ENCODE results near the gene AQP1.

AQP1 gene

DNA sequence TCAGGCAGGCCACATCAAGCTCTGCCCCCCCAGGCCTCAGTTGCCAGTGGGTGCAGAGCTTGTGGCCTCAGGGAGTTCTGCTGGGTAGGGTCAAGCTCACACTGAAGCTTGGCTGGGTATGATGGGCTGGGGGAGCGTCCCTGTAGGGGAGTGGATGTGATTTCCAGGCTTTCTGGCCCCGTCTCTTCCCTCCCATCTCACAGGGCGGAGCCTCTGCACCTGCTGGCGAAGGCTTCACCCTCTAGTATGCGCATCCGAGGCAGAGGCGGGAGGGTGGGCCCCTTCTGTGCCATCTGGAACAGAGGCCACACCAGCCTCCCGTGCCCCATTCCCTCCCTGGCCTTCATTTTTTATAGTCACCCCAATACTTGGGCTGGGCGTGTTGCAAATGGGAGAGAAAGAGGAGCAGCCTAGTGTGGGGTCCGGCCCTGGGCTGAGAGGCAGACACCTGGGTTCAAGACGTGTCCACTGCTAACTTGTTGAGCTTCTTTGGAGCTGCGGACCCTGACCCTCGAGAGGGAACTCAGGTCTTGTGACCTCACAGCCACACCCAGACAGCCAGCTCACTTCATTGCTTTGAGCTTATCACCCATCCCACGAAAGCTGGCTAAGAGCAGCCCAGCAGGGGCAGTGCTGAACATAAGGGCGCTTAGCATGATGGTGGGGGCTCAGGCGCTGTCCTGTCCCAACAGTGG, 2.3 kb downstream of the AQP1 start:
- peak overlapping the region in 1 of 2 donors; percentile 9 for H3K4me3 ChIP-seq (replicated peaks in 1 of 2; ENCODE audit: low read depth in 2 of 2, low read length in 2 of 2)
- DNase-seq (ENCODE audit: low read depth in 2 of 2): no peak
- TF ChIP-seq, protein P1, sequence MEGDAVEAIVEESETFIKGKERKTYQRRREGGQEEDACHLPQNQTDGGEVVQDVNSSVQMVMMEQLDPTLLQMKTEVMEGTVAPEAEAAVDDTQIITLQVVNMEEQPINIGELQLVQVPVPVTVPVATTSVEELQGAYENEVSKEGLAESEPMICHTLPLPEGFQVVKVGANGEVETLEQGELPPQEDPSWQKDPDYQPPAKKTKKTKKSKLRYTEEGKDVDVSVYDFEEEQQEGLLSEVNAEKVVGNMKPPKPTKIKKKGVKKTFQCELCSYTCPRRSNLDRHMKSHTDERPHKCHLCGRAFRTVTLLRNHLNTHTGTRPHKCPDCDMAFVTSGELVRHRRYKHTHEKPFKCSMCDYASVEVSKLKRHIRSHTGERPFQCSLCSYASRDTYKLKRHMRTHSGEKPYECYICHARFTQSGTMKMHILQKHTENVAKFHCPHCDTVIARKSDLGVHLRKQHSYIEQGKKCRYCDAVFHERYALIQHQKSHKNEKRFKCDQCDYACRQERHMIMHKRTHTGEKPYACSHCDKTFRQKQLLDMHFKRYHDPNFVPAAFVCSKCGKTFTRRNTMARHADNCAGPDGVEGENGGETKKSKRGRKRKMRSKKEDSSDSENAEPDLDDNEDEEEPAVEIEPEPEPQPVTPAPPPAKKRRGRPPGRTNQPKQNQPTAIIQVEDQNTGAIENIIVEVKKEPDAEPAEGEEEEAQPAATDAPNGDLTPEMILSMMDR (IDR thresholded peaks at IDR 0.05; ENCODE audit: low read depth, low read length): no peak

DNA sequence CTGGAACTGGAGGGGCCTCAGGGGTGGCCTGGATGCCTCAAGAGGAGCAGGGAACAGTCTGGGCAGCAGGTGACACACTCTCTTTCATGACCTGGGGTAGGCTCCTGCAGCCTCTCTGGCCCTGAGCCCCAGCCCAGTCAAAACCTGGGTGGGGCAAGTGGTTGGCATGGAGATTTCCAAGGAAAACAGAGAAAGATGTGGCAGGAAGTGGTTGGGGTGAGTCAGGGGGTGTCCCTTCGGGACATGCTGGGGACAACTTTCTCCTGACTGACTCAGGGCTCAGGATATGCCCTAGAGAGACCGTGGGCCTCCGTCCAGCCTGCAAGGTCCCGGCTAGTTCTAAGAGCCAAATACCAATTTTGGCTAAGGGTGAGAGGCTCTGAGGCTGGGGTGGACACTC, 2.9 kb downstream of the AQP1 start:
- DNase-seq (ENCODE audit: low read depth in 2 of 2): peak; percentile 50 to 81
- TF ChIP-seq, protein P1 (IDR thresholded peaks at IDR 0.05; ENCODE audit: low read depth, low read length): no peak
- H3K4me3 ChIP-seq (replicated peaks in 1 of 2; ENCODE audit: low read depth in 2 of 2, low read length in 2 of 2): no peak overlapping the region

DNA sequence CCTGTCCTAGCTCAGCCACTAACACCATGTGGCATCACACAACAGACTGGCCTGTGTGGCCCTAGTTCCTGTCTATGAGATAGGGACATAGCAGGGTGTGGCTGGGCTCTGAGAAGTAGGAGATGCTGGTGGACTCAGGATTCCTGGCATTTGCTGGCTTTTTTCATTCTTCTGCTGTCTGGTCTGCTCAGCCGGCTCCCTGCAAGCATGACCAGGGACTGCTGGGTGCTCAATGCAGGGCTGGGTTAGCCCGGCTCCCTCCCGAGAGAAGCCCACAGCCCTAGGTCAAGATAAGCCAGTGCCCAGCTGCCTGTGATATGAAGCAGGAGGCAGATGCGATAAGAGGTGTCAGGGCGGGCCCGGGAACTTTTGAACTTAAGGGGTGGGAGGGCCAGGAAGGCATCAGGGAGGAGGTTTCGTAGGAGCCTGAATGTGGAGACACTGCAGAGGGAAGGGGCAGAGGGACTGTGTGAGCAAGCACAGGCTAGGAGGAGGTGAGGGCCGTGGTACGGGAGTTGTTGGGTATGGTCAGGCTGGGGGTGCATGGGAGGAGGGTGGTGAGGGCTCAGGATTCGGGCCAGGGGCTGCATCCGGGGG, 3.5 kb downstream of the AQP1 start:
- no peak overlapping the region for H3K4me3 ChIP-seq (replicated peaks in 1 of 2; ENCODE audit: low read depth in 2 of 2, low read length in 2 of 2)
- peak in 1 of 2 donors; percentile 32 for DNase-seq (ENCODE audit: low read depth in 2 of 2)
- TF ChIP-seq, protein P1 (IDR thresholded peaks at IDR 0.05; ENCODE audit: low read depth, low read length): no peak

DNA sequence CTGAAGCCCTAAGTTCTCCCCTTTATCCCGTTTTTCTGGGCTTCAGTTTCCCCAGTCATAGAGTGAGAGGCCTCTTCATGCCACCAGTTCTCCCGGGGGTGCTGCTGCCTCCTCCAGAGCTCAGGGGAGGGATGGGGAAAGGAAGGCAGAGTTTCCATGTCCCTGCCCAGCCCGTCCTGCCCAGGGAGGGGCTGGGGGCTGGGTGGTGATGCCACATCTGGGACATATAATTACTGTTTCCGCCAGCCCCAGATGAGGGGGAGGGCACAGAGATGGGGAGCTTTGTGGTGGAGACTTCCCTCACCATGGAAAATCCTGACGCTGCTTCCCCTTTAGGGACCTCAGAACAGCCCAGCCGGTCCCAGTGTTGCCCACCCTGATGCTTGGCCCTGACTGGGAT, 4.1 kb downstream of the AQP1 start:
- H3K4me3 ChIP-seq (replicated peaks in 1 of 2; ENCODE audit: low read depth in 2 of 2, low read length in 2 of 2): no peak overlapping the region
- TF ChIP-seq, protein P1 (IDR thresholded peaks at IDR 0.05; ENCODE audit: low read depth, low read length): no peak
- DNase-seq (ENCODE audit: low read depth in 2 of 2): no peak

DNA sequence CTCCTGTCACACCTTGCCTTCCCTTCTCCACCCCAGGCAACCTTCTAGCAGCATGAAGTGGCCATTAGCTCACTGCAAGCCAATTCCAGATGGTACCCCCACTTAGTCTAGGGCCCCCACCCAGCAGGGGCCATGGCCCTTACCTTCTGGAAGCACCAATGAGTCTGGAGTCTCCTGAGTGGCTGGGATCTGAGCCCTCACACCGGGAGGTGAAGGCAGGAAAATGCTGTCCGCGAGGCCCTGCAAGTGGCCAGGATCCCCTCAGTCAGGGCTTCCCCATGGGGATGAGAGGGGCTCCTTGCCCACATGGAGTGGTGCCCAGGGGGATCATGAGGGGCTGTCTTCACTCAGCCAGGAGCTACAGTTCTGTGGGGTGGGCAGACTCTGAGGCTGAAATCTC, 4.6 kb downstream of the AQP1 start:
- TF ChIP-seq, protein P1 (IDR thresholded peaks at IDR 0.05; ENCODE audit: low read depth, low read length): no peak
- no peak for DNase-seq (ENCODE audit: low read depth in 2 of 2)
- H3K4me3 ChIP-seq (replicated peaks in 1 of 2; ENCODE audit: low read depth in 2 of 2, low read length in 2 of 2): no peak overlapping the region

DNA sequence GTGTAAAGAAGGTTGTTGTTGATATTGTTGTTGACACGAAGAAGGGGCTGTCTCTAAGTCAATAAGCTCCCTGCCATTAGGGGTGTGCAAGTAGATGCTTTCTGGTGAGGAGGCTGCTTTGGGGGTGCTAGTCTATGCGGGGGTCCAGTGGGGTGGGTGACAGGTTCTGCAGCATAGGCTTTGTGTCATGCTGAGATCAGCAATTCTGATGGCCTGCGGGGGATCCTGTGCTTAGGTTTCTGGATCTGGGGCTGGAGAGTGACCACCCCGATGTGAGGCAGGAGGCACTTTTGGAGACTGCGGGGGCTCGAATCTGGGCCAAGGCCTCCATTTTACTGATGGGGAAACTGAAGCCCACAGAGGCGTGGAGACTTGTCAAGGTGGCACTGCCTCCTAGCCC, 5.1 kb downstream of the AQP1 start:
- DNase-seq (ENCODE audit: low read depth in 2 of 2): no peak
- H3K4me3 ChIP-seq (replicated peaks in 1 of 2; ENCODE audit: low read depth in 2 of 2, low read length in 2 of 2): no peak overlapping the region
- TF ChIP-seq, protein P1 (IDR thresholded peaks at IDR 0.05; ENCODE audit: low read depth, low read length): no peak

Measured in cardiac fibroblast (primary cell).